HG03354 (cell line): ENCODE measurements around the gene ARHGEF17.

ENCODE experiments used
- ATAC-seq: cut with Tn5 transposase; IDR thresholded peaks from one replicate; pipeline ENCODE4 v1.9.1; 2021; ENCODE audit warnings: mild to moderate bottlenecking; ENCODE audit not compliant: unreplicated experiment, poor library complexity, severe bottlenecking

The ARHGEF17 gene

GRCh38 chr11:73384872-73385689 is 77.0 kb downstream of the ARHGEF17 start:
- peak; percentile 67 for ATAC-seq

- ATAC-seq, result no peak
Measured at GRCh38 chr11:73386016-73386415, 77.9 kb downstream of the ARHGEF17 start.

- ATAC-seq, result no peak
Measured at GRCh38 chr11:73386546-73386945, 78.5 kb downstream of the ARHGEF17 start.

DNA sequence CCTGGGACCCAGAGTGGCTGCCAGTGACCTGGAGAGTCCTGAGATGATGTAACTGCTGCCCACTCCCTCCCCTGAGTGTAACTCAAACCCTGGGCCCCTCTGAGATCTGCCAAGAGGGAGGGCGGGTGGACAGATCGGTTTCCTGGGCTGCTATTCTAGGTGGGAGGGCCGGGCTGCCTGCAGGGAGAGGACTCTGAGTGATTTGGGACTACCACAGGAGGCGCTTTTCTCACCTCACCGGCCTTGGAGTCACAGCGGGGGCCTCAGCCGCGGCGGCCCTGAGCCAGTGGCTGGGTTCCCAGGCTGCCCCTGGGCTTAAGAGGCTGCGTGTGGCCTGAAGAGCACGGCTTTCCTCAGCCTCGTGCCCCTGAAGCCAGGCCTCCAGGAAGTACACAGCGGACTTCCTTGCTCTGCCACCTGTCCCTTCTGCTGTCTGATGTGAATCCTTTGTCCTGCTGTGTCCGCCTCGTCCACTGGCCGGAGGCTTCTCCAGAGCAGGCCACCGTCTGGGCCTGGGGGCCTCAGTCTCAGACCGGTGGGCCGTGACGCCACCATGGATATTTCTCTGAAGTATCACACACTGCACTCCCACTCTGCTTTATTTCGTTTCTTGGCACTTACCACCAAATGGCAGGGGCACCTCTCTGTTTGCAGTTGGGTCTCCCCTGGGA is 79.7 kb downstream of the ARHGEF17 start:
- no peak for ATAC-seq

- ATAC-seq, result no peak
Measured at GRCh38 chr11:73388265-73389133, 80.4 kb downstream of the ARHGEF17 start.

DNA sequence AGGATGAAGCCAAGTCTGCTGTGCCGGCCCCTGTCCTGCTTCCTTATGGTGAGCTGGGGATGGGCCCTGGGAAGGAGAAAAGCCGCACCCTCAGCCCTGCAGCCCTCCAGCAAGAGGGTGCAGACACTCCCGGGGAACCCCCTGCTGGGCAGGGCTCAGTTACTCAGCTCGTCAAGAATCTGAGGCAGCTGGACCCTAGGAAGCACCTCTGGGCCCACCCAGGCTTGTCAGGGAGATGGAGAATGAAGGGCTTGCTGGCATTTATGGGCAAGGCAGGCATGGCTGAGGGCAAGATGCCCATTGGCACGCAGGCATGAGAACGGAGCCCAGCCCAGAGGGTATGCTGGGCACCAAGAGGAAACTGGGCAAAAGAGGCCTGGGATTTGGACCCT is 81.1 kb downstream of the ARHGEF17 start:
- no peak for ATAC-seq

- ATAC-seq, result no peak
Measured at GRCh38 chr11:73389916-73390315, 81.8 kb downstream of the ARHGEF17 start.

DNA sequence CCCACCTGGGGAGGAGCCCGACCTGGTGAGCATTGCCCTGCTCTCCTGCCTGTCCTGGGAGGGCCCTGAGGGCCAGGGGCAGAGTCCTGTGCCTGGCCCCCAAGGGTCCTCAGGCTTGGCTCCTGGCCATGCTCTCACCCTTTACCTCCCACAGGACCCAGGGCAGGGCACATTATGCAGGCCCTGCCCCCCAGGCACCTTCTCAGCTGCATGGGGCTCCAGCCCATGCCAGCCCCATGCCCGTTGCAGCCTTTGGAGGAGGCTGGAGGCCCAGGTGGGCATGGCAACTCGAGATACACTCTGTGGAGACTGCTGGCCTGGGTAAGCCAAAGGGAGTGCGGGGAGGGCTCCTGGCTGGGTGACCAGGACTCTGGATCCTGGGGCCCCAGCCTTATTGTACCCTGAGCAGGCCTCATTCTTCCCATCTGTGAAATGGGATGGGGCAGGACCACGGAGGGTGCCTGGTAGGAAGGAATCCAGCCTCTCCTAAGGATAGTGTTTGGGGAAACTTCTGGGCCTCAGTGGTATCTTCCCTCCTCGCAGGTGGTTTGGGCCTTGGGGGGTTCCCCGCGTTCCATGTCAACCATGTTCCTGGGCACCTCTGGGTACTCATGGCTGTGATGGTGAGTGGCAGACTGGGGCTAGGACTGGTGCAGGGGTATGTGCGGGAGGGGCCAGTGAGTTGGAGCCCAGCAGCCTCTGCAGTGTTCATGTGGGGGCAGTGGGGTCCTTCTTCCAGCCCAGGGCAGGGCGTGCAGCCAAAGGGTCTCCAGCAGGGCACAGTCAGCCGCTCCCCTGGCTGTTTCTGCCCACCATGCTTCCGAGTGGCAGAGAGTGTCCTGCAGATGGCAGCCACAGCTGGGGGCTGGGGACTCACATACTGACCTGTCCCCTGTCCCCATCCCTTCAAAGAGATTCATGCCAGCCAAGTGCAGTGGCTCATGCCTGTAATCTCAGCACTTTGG is 82.8 kb downstream of the ARHGEF17 start:
- no peak for ATAC-seq

DNA sequence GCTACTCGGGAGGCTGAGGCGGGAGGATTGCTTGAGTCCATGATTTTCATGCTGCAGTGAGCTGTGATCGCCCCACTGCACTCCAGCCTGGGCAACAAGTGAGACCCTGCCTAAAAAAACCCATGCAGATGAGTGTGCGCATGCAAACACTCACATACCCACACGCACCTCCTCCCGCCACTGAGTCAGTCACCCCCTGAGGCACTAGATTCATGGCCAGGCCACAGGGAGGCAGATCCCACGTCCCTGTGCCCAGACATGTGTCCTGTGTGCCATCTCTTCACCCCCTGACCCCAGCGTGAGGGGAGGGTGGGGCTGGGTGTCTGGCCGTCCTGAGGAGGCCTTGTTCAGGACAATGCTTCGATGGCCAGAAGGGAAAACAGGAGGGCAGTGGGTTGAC is 83.6 kb downstream of the ARHGEF17 start:
- no peak for ATAC-seq

GRCh38 chr11:73392108-73393010 is 84.3 kb downstream of the ARHGEF17 start:
- no peak for ATAC-seq

DNA sequence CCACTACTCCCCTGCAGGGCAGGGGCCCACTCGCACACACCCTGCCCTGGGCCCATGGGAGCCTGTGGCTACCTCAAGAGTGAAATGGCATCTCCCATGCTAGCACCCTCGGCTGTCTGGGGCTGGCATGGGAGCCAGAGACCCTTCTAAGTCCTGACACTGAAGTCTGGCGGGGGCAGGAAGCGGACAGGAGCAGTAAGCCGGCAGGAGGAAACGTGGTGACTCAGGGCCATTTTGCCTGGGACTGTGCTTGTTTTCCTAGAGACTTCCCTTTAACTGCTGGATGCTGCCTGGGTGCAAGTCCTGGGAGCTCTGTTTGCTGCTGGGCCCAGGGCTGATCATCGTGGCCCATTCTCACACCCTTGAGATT is 84.9 kb downstream of the ARHGEF17 start:
- ATAC-seq, result no peak

GRCh38 chr11:73393479-73394415 is 85.7 kb downstream of the ARHGEF17 start:
- ATAC-seq, result peak; percentile 54

DNA sequence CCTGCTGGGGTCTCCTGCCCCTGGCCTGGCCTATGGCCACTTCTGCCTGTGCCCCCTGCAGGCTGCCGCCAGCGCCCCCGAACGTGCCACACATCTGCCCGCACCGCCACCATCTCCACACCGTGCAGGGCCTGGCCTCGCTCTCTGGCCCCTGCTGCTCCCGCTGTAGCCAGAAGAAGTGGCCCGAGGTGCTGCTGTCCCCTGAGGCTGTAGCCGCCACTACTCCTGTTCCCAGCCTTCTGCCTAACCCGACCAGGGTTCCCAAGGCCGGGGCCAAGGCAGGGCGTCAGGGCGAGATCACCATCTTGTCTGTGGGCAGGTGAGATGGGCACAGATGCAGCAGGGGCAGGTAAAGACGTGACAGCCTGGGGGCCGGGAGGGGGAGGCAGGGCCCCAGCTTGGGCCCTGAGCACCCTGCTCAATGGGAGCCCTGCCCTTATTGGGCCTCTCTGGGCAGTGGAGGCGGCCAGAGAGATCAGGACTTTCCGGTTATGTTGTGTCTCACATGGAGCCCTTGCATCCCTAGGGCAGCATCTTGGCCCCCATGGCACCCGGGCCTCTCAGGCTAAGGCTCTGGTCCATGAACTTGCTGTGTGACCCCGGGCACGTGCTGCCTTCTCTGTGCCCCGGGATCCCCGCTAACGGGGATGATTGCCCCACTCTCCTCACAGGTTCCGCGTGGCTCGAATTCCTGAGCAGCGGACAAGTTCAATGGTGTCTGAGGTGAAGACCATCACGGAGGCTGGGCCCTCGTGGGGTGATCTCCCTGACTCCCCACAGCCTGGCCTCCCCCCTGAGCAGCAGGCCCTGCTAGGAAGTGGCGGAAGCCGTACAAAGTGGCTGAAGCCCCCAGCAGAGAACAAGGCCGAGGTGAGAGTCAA is 86.6 kb downstream of the ARHGEF17 start:
- no peak for ATAC-seq

GRCh38 chr11:73395297-73396208 is 87.5 kb downstream of the ARHGEF17 start:
- no peak for ATAC-seq

DNA sequence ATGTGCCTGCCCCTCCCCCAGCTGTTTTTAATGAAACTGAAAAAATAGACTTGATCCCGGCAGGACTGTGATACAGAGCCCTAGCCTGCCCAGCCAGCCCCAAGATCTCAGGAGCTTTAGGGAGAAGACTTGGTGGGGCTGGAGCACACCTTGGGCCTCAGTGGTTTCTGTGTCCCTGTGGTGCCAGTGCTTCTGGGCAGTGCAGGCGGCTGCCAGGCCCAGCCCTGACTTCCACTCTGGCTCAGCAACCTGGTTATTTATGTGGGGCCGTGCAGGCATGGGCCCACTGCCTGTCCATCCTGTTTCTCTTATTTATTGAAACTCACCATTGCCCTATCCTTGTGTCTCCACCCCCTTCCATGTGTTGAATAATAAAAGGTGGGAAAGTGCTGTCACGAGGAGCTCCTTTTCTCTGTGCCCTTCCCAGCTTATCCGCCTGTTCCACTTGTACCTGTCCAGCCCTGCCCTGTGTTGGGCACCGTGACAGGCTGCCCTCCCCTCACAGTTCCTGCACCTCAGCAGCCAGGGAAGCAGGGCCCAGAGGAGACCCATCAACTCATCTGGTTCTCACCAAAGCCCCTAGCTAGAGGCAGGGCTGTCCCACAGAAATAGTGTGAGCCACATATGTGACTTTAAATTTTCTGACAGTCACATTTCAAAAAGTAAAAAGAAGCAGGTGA is 88.3 kb downstream of the ARHGEF17 start:
- ATAC-seq, result no peak
